Breast epithelium (tissue), 4 donors: ENCODE results near the gene NOS1AP. TPM values are rescaled to one million over a fixed set of nuclear protein-coding genes. Genes with fewer than 3 reads are reported as not detected.

ENCODE experiments used
- DNase-seq, 2 donors: peaks; one replicate each; pipeline ENCODE4 v3.0.0-alpha.2; 2019; ENCODE audit warnings: low spot score in 2 of 2
- H3K27ac ChIP-seq, 2 donors: fragments of 200-600 bp; sonication (generic) in 1 of 2; one replicate each; pipeline ENCODE4 v1.5.1; 2016 to 2019; ENCODE audit warnings: mild to moderate bottlenecking in 1 of 2
- H3K27me3 ChIP-seq, 2 donors: fragments of 200-600 bp; sonication (generic) in 1 of 2; one replicate each; pipeline versions ENCODE4 v1.5.1 to v1.6.0; 2017 to 2019; ENCODE audit warnings: control low read depth in 1 of 2, mild to moderate bottlenecking in 1 of 2
- H3K36me3 ChIP-seq: fragments of 200-600 bp; one replicate; pipeline ENCODE4 v1.5.1; 2019
- H3K4me1 ChIP-seq, 2 donors: fragments of 200-600 bp; sonication (generic); one replicate each; pipeline ENCODE4 v1.5.1; 2016 to 2019; ENCODE audit warnings: control low read depth in 1 of 2
- H3K4me3 ChIP-seq, 3 donors: fragments of 200-600 bp; sonication (generic); 1 replicate in 2 of 3; 2 replicates in 1 of 3; pipeline ENCODE4 v1.5.1; 2016 to 2019; ENCODE audit warnings: mild to moderate bottlenecking in 3 of 3, moderate library complexity in 2 of 3
- H3K9me3 ChIP-seq, 2 donors: fragments of 200-600 bp; sonication (generic) in 1 of 2; one replicate each; pipeline ENCODE4 v1.5.1; 2016 to 2019; ENCODE audit warnings: control low read depth in 1 of 2
- CTCF ChIP-seq, 3 donors: fragments of 450-650 bp; IDR thresholded peaks; one replicate each; pipeline ENCODE4 v1.5.1; 2016 to 2017; ENCODE audit warnings: antibody characterized with exemption in 3 of 3, mild to moderate bottlenecking in 3 of 3, moderate library complexity in 3 of 3
- POLR2A ChIP-seq: fragments of 450-650 bp; IDR thresholded peaks from one replicate; pipeline ENCODE4 v1.6.1; 2016; ENCODE audit warnings: antibody characterized with exemption, mild to moderate bottlenecking, moderate library complexity
- POLR2AphosphoS5 ChIP-seq, 3 donors: sonication (generic); formaldehyde crosslinking; IDR thresholded peaks; one replicate each; pipeline ENCODE4 v1.6.1; 2017; ENCODE audit warnings: antibody characterized with exemption in 3 of 3
- intact Hi-C: fragments of 100-400 bp; cut with DNase I; formaldehyde crosslinking; loops from one replicate; pipeline ENCODE4 v1.15.1; 2023; ENCODE audit warnings: low total_unique reads
- total RNA-seq, 3 donors: library from RNA; depleted of rRNA; stranded (reverse); fragments of >200 nt; gene quantifications; one replicate each; pipeline ENCODE4 v1.1.0, GENCODE V29; 2016

Gene NOS1AP
- total RNA-seq, 3 donors from 2014 or later = 2.2 to 17.6 (median 11.8) TPM

- DNase-seq = peak; percentile 61 to 65
- Histone ChIP-seq H3K27ac (no peak overlapping the region), H3K27me3 (no peaks in the 10 kb centered on the region), H3K4me1 (no peaks in the 10 kb centered on the region), H3K9me3 (no peaks in the 10 kb centered on the region), H3K4me3 (no peak overlapping the region), H3K36me3 (no peaks in the 10 kb centered on the region)
- intact Hi-C loops = no loop called here
- TF ChIP-seq CTCF (IDR thresholded peaks at IDR 0.05) (peak; percentile 47 to 89 (median 83)), POLR2AphosphoS5 (IDR thresholded peaks at IDR 0.05) (no peak), POLR2A (no peak)
Observed at GRCh38 chr1:162056043-162056442, 13.4 kb upstream of the NOS1AP start.

GRCh38 chr1:162056579-162056978, 12.9 kb upstream of the NOS1AP start:
- no peaks in the 10 kb centered on the region for H3K4me1 ChIP-seq
- TF ChIP-seq CTCF (IDR thresholded peaks at IDR 0.05) = no peak
- no peak for TF ChIP-seq POLR2AphosphoS5 (IDR thresholded peaks at IDR 0.05)
- TF ChIP-seq POLR2A = no peak
- no peaks in the 10 kb centered on the region for H3K36me3 ChIP-seq
- intact Hi-C loops = no loop called here
- no peaks in the 10 kb centered on the region for H3K9me3 ChIP-seq
- no peaks in the 10 kb centered on the region for H3K27me3 ChIP-seq
- no peak overlapping the region for H3K27ac ChIP-seq
- H3K4me3 ChIP-seq = no peak overlapping the region
- DNase-seq = no peak

- Histone ChIP-seq H3K27me3 (no peaks in the 10 kb centered on the region), H3K36me3 (no peaks in the 10 kb centered on the region), H3K4me1 (no peaks in the 10 kb centered on the region), H3K27ac (no peak overlapping the region), H3K4me3 (no peak overlapping the region), H3K9me3 (no peaks in the 10 kb centered on the region)
- no peak for DNase-seq
- TF ChIP-seq CTCF (IDR thresholded peaks at IDR 0.05) (no peak), POLR2AphosphoS5 (IDR thresholded peaks at IDR 0.05) (no peak), POLR2A (no peak)
- intact Hi-C loops = no loop called here
Observed at GRCh38 chr1:162059721-162060120, 9.8 kb upstream of the NOS1AP start.

GRCh38 chr1:162060314-162060713, 9.2 kb upstream of the NOS1AP start:
- Histone ChIP-seq H3K9me3 (no peaks in the 10 kb centered on the region), H3K4me1 (no peaks in the 10 kb centered on the region), H3K27me3 (no peaks in the 10 kb centered on the region), H3K27ac (peak overlapping the region in 1 of 2 donors; percentile 3), H3K36me3 (no peaks in the 10 kb centered on the region), H3K4me3 (no peak overlapping the region)
- intact Hi-C loops = no loop called here
- no peak for DNase-seq
- TF ChIP-seq POLR2A = no peak
- no peak for TF ChIP-seq POLR2AphosphoS5 (IDR thresholded peaks at IDR 0.05)
- no peak for TF ChIP-seq CTCF (IDR thresholded peaks at IDR 0.05)

GRCh38 chr1:162062542-162063015, 6.9 kb upstream of the NOS1AP start:
- Histone ChIP-seq H3K27me3 (no peaks in the 10 kb centered on the region), H3K36me3 (no peaks in the 10 kb centered on the region), H3K4me1 (no peaks in the 10 kb centered on the region), H3K4me3 (no peak overlapping the region), H3K9me3 (no peaks in the 10 kb centered on the region), H3K27ac (peak overlapping the region in 1 of 2 donors; percentile 18)
- DNase-seq = no peak
- intact Hi-C loops = no loop called here
- TF ChIP-seq POLR2A (no peak), POLR2AphosphoS5 (IDR thresholded peaks at IDR 0.05) (no peak), CTCF (IDR thresholded peaks at IDR 0.05) (no peak)
